Stimulated activated CD4-positive, alpha-beta T cell treated with anti-CD3 and anti-CD28 coated beads, Interleukin-2, amount 100 ng/mL, for 4 hours (primary cell): ENCODE data around the gene FAF1.
"Not testable (repeated sequence)": the region's sequence is repeated elsewhere in the genome, so short reads cannot be mapped to it uniquely, and the experiment has no call there.

Experiments
- DNase-seq: peaks from one replicate; pipeline ENCODE4 v3.0.0-alpha.2; 2020; ENCODE audit warnings: low read depth

FAF1 gene

DNA sequence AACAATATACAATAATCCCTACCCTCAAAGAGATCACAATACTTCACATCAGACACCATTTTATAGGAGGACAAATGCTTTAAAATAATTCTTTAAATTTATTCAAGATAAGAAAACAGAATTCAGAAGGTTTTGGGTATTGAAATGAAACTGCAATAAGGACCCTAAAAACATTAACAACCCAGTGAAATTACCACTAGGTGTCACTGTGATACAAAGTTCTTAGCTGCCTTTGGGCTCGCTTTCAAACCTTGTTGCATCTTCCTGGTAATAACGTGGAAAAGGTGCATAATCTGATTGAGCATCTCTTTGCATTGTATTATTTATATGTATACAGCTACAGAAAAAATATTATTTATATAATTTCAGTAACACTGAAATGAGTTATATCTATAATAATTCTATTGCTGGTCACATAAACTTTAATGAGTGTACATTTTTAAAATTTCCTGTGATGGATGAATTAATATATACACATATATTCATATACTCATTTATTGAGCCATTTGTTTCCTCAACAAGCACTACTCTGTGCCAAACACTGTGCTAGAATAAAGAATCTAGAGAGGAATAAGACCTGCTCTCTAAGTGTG lies 185.2 kb downstream of the FAF1 start:
- peak; percentile 2 for DNase-seq

DNA sequence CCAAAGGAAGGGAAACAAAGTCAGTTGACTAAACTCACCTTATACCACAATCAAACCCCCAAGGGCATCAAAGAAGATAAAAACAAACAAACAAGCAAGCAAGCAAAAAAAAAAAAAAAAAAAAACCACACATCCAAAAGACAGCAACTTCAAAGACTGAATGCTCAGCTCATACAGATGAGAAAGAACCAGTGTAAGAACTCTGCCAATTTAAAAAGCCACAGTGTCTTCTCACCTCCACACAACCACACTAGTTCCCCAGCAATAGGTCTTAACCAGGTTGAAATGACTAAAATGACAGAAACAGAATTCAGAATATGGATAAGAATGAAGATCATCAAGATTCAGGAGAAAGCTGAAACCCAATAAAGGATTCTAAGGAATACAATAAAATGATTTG lies 193.4 kb downstream of the FAF1 start:
- DNase-seq = no peak

DNA sequence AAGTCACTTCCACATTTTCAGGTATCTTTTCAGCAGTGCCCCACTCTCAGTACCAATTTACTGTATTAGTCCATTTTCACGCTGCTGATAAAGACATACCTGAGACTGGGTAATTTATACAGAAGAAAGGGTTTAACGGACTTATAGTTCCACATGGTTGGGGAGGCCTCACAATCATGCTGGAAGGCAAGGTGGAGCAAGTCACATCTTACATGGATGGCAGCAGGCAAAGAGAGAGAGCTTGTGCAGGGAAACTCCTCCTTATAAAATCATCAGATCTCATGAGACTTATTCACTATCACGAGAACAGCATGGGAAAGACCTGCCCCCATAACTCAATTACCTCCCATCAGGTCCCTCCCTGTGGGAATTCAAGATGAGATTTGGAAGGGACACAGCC lies 203.5 kb downstream of the FAF1 start:
- not testable (repeated sequence) for DNase-seq

DNA sequence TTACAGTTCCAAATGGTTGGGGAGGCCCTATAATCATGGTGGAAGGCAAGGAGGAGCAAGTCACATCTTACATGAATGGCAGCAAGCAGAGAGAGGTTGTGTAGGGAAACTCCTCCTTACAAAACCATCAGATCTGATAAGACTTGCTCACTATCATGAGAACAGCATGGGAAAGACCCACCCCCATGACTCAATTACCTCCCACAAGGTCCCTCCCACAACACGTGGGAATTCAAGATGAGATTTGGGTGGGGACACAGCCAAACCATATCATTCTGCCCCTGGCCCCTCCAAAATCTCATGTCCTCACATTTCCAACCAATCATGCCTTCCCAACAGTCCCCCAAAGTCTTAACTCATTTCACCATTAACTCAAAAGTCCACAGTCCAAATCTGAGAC lies 205.3 kb downstream of the FAF1 start:
- not testable (repeated sequence) for DNase-seq

DNA sequence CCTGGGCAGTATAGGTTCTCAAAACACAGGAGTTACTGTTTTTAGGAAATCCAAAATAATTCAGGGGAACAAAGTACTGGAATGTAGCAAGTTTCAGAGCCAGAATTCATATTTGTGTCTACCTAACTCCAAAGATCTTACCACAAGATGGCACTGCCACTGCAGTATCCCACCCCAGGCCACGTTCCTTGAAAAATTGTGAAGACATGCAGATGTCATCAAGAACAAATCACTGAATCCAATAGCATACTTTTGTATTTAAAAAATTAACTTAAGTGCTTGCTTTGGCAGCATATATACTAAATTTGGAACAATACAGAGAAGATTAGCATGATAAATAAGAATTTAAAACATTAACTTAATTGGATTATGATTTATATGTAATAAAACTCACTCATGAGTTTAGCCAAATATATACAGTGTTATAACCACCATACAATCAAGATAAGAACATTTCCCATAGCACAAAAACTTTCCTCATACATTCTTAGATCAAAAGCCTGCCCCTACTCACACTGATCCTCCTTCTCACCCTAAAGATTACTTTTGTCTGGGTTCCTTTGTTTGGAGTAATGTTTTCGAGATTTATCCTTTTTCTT lies 209.9 kb downstream of the FAF1 start:
- no peak for DNase-seq

DNA sequence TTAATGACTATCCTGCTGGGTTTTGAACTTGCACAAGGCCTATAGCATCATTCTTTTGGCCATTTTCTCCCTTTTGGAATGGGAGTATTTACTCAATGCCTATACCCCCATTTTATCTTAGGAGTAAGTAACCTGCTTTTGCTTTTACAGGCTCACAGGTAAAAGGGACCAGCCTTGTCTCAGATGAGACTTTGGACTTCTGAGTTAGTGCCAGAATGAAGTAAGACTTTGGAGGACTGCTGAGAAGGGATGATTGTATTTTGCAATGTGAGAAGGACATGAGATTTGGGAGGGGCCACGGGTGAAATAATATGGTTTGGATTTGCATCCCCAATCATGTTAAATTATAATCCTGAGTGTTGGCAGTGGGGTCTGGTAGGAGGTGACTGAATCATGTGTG lies 212.7 kb downstream of the FAF1 start:
- DNase-seq = no peak

DNA sequence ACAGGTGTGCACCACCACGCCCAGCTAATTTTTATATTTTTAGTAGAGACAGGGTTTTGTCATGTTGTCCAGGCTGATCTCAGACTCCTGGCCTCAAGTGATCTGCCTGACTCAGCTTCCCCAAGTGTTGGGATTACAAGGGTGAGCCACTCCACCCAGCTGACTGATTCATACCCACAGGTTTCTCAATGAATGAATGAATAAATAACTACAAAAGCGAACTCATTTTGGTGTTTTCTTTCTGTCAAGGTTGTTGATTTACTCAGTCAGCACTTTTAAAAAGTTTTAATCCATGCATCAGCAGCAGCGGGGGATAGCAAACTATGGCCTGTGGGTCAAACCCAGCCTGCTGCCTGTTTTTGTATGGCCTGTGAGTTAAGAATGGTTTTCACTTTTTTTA lies 217.5 kb downstream of the FAF1 start:
- no peak for DNase-seq

DNA sequence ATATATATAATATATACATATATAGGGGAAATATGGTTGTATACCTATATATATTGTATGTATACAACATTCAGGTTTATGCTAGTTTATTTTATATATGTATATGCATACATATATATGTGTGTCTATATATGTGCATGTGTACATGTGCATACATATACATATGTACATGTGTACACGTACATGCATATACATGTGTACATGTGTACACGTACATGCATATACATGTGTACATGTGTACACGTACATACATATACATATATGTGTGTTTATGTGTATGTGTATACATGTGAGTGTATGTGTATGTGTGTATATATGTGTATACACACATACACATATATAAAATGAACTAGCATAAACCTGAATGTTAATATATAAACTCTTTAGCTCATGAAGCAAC lies 220.9 kb downstream of the FAF1 start:
- DNase-seq = no peak

DNA sequence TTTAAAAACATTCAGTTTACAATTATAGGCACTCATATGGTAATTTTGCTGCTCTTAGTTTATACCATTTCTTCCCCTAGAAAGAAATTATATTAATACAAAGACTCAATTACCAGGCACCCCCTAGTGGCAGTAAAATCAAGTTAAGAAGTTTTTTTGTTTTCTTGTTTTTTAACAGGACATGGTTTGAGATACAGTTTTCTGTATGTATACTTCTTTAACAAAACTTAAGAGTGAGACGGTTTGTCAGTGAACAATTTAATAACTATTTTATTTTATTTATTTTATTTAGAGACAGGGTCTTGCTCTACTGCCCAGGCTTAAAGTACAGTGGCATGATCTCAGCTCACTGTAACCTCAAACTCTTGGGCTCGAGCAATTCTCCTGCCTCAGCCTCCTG lies 224.6 kb downstream of the FAF1 start:
- DNase-seq = no peak

DNA sequence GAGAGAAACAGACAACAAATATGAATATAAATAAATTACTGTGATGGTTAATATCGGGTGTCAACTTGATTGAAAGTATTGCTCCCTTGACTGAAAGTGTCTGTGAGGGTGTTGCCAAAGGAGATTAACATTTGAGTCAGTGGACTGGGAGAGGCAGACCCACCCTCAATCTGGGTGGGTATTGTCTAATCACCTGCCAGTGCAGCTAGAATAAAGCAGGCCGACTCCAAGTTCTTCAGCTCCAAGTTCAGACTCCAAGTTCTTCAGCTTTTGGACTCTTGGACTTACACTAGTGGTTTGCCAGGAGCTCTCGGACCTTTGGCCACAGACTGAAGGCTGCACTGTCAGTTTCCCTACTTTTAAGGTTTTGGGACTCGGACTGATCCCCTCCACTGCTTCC lies 232.5 kb downstream of the FAF1 start:
- DNase-seq = not testable (repeated sequence)

DNA sequence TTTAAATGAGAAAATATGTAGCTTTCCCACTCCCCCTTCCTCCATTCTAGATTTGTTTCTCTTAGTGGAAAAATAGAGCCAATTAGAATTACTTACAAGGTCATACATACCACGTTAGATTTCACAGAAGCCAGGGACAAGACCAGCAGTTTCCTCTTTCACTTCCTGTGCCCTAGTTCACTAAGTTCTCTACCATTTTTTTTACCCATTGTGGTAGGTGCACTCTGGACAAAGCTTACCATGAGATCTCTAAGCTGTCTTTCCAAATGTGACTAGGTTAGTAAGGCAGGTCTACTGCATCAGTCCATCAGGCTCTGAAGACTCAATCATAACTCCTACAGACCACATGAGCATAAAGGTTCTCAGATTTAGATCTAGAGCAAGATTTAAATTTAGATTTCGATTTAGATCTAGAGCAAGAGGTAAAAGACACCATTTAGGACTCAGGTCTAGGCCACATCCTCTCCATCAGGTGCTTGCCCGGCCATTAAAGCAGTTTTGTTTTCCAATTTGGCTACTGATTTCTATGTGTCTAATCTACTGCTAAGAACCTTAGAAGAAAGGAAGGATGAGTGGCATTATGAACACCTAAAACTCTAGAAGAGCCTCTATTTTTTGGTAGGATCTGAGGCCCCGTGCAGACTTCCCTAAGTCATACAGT lies 235.3 kb downstream of the FAF1 start:
- DNase-seq = no peak

DNA sequence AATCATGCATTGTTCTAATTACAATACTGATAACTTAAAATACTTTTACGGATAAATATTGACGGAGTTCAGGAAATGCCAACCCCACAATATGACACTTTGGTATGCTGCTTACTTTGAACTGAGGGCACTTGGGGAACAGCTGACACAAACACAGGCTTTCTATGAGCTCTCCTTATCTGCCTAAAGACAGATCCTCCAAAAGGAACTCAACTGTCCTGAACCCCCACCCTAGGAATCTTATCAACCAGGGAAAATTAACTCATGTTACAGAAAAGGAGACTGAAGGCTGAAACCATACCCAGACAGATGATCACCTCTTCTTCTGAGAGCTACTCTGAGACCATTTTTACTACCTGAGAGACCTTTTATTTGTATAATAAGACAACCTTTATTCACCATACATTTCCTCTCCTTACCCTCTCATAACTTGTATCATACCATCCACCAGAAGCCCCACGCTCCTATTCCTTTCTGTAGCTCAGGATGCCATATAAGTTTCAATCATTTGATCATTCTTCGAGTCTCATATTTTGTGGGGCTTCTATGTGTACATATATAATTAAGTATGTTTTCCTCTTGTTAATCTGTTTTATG lies 239.5 kb downstream of the FAF1 start:
- no peak for DNase-seq

DNA sequence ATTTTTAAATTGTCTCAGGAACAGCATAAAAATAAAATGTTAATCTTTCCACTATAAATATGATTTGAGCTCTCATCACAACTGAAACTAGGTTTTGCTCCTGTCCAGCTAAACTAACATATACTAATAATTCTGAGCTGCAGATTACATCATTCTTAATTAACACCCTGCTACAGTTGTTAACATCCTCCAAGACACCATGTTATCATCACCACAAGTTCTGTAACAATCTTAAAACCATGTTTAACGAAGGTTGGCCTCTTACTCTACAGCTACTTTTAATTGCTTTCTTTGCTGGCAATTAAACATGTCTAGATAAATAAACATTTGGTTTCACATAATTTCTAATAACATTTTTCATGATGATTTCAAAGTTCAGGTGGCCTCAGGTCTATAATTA lies 240.9 kb downstream of the FAF1 start:
- DNase-seq = no peak

DNA sequence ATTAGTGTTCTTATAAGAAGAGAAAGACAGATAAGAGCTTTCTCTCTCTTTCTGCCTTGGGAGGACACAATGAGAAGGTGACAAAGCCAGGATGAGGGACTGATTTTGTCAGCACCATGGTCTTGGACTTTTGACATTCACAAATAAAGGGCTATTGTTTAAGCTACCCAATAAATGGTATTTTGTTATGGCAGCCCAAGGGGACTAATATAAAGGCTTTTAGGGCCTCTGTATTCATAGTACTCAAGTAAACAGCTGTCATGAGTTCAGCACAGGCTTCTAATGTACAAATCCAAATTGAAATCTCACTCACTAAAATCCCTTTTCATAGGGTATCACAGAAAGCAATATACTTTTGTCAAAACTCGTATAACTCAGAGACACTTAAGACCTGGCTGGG lies 242.7 kb downstream of the FAF1 start:
- no peak for DNase-seq

DNA sequence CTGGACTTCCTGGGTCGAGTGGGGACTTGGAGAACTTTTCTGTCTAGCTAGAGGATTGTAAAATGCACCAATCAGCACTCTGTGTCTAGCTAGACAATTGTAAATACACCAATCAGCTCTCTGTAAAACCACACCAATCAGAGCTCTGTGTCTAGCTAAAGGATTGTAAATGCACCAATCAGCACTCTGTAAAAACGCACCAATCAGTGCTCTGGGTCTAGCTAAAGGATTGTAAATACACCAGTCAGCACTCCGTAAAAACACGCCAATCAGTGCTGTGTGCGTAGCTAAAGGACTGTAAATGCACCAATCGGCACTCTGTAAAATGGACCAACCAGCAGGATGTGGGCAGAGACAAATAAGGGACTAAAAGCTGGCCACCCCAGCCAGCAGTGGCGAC lies 243.6 kb downstream of the FAF1 start:
- DNase-seq = not testable (repeated sequence)

DNA sequence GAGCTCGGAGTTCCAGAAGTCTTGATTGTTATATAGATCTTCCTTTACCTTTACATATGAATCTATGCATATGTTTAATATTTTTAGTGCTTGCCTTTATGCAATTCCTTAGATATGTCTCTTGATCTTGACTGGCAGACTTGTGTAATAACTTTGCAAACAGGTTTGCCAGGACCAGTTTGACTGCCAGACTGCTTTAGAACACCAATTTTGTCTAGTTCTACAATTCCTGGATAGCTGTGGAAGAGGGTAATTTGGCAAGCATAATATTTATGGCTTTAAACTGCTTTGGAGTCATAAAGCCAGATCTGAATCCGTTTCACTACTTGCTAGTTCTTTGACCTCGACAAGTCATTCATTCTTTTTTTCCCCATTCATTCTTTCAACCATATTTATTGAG lies 250.0 kb downstream of the FAF1 start:
- DNase-seq = no peak

DNA sequence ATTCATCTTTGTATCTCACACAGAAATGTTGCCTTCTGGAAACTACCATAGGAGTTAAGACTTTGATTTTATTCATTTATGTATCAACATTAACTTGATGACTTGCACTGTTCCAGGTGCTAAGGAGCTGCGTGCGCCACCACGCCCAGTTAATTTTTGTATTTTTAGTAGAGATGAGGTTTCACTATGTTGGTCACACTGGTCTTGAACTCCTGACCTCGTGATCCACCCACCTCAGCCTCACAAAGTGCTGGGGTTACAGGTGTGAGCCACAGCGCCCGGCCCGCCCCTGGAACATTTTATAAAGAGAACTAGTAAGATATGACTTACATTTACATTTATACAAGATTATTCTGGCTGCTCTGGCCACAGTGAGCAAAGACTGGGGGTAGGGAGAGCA lies 252.2 kb downstream of the FAF1 start:
- no peak for DNase-seq

DNA sequence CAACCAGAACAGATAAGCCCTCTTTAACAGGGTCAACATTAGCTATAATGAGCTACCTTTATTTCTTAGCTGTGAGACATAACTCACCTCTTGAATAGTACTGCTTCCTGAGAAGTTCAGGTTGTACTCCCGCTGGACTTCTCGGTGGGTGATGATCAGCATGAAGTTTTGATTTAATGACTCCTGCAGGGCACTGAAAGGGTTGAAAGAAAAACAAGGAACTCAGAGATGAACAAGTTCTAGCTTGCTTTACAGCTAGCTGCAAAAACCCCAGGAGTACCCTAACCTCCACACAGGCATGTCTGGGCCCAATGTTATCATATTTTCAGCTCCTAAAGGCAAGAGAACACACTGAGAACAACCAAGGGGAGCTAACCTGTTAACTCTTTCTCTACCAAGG lies 254.4 kb downstream of the FAF1 start:
- no peak for DNase-seq

DNA sequence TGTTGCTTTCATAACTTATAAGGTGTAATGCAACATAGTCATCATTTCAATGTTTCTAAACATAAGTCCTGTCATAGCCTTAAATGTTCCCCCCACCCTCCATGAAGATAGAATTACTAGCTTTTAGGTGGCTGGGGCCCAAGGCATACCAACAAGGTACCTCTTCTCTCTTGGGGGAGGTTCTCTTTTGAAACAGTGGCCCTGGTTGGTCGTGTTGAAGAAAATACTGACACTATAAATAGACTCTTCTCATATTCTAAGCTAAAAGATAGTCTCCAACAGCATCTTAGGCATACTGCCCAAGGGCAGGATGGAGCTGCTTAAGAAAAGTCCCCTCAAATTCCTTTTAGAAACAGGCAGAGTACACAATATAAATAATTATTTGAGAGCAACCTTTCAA lies 255.0 kb downstream of the FAF1 start:
- no peak for DNase-seq

DNA sequence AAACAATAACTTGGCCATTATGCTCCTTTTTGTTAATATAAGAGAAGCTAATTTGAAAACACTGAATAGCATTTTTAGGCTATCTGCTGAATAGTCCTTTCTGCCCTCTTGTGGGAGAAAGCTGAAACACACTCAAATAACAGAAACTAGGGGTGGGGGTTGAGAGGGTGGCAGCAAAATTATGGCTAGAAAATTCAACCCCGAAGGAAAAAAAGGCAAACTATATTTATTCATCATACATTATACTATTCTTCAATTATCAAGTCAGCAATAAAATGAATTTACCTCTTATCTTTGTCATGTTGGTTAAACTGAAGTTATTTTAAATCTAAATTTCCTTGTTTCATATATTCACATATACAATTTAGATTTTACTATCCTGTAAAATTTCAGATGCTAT lies 255.9 kb downstream of the FAF1 start:
- no peak for DNase-seq

DNA sequence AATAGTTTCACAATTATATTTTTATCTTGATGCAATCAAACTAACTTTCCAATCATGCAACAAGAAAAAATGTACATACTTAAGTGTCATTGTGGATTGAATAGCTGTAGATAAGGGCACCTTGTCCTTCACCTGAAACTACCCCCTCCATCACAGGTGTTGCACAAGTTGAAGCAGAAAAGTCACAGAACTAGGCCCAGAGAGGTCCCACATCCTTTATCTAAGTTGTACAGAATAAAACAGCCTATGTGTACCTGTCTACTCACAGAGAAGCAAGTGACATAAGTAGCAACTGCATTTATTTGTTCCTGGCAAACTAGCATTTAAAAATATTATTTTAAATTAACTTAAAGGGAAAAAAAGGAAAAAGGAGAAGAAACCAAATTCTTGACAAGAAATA lies 256.8 kb downstream of the FAF1 start:
- DNase-seq = no peak

DNA sequence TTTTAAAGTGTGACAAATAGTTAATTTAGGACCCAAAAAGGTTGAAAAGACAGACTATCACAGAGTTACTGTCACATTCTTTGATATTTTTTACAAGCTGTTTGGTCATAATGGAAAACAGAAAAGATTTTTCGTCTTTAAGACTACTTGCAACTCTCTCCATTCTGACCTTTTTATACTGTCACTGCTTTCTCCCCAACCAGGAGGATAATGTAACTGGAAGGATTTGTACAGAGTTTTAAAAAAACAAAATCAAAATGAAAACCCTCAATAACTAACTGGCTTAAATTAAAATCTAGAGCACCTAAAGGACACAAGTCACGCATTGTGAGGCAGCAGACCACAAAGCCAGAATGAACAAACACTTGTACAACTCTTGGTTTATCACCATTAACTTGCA lies 257.7 kb downstream of the FAF1 start:
- DNase-seq = no peak

DNA sequence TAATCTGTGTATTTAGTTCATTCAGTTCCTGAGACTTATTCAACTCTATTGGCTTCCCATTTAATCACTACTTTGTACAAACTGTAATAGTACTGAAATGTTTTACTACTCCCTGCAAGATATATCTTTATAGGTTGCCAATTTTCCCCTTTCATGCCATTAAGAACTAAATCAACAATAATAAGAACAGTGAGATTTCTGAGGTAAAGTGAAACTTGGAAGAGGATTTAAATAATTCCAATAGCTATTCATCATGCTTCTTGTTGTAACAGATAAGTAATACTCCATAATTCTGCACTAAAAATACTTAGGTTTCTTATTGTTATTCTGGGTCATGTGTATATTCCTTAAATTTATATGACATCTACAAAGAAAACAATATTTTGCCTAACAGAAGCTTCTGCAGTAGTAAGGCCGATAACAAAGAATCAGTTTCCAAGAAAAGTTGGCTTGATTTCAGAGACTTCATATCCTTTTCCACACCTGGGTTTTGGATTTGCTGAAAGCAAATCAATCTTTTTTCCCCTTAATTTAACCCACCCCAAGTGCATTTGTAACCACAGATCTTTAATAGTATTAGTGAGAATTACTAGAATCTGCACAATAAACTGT lies 258.3 kb downstream of the FAF1 start:
- DNase-seq = no peak
